ENCODE data around the gene OR6B2.

The OR6B2 gene

DNA sequence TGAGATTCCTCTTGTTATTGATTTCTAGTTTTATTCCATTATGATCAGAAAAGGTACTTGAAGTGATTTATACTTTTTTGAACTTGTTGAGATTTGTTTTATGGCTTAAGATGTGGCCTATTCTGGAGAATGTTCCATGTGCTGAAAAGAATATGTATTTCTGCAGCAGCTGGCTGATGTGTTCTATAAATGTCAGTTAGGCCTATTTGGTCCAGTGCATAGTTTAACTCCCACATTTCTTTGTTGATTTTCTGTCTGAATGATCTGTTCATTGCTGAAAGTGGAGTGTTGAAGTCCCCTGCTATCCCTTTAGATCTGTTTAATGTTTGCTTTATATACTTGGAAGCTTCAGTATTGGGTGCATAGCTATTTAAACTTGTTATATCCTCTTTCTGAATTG is 7.1 kb upstream of the OR6B2 start:
- DNase-seq = no peak

DNA sequence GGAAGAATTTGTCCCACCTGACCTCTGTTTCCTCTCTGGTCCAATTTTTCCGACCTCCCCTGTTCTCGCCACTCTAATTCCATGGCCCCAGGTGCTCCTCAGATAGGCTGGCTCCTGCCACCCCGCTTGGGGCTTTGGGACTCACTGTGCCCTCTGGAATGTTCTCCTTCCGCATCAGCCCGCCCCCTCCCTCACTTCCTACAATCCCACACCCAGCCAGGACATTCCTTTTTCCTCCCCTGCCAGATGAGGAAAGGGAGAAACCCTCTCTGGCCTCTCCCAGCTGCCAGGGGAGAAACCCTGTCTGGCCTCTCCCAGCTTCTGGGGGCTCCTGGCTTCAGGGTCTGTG is 3.1 kb upstream of the OR6B2 start:
- DNase-seq = no peak

DNA sequence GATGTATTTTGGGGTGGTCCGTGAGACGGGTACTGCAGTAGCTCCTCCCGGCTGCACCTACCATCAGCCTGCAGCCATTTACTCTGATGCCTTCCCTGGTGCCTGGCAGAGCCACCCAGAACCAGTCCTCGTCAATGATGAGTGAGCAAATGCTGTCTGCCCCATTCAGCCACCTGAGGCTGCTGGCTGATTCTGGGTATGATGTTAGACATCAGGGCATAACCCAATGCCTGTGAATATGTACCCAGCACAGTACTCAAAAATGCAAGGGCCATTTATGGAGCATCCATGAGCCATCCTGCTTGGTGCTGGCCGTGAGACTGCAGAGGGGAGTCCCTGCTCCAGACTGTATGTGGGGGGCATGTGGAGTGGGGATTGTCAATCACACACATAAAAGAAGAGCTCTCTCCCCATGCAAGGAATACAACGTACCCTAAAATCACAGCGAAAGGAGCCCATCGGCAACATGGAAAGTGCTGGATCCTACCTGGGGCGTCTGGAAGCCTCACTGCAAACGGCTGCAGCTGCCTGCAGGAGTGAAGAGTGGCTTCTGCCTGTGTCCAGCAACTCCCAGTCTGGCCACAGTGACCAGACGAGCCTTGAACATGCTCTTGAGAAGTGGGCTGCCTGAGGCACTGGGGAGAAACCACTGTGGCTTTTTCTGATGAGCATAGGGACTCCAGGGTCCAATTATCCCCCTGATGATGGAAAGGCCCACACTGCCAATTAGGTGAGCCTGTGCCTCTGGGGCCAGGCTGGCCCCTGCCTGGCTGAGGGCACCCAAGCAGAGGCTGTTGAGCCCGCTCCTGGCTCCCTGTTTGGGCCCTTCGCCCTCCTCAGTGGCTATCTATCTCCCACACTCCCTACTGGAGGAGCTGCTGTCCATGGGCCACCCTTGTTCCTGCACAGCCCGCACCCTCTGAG is 2.4 kb upstream of the OR6B2 start:
- DNase-seq = no peak

DNA sequence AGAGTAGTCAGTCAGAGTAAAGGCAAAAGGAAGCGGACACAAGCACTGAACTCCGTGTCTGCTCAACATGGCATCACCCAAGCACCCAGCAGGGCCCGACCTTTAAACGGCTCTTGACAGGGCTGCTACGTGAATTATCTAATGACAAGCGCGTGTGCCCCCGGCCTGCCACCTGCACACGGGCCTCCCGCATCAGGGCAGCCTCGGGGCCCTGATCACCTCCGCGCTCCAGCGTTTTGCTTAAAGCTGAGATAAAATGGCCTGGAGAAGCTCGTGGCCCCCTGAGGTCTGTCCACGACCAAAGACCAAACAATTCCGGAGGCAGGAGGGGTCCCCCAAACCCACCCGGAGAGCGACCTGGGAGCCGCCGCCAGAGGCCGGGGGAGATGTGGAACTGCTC is 5.5 kb downstream of the OR6B2 start:
- DNase-seq = no peak

DNA sequence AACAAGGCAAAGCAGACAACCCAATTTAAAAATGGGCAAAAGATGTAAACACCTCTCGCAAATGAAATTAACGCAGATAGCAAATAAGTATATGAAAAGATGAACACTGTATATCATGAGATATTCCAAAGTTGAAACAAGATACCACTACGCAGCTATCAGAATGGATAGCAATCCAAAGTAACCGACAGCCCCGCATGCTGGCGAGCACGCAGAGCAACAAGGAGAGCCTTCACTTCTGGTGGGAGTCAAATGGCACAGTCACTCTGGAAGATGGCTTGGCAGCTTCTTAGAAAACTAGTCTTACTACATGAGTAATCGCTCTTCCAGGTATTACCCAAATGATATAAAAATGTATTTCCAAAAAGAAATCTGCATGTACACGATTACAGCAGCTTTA is 6.4 kb downstream of the OR6B2 start:
- no peak for DNase-seq

DNA sequence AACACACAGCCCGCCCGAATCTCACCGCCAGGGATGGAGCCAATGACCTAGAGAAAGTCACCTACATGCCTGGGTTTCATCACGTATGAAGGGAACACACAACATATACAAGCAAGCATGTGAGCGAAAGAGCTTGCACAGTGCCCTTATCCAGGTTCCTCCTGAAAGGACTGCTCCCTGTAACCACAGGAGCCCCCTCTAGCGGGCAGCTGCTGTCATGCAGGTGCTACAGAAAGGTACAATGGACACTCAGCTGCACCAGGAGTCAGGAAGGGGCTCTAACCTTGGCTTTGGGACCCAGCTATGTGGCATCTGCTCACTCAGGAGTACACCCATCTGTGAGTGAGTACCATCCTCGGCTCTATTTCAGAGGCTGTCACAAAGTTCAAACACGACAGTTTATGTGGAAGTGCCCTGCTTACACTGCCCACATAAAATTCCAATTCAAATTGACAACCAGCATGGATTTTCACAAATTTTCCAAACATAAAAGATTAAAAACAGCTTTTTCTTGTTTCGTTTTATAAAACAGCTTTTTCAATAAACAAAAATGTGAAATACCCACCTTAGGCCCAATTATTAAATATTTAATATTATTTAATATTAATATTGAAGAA is 8.6 kb downstream of the OR6B2 start:
- peak; percentile 65 for DNase-seq

DNA sequence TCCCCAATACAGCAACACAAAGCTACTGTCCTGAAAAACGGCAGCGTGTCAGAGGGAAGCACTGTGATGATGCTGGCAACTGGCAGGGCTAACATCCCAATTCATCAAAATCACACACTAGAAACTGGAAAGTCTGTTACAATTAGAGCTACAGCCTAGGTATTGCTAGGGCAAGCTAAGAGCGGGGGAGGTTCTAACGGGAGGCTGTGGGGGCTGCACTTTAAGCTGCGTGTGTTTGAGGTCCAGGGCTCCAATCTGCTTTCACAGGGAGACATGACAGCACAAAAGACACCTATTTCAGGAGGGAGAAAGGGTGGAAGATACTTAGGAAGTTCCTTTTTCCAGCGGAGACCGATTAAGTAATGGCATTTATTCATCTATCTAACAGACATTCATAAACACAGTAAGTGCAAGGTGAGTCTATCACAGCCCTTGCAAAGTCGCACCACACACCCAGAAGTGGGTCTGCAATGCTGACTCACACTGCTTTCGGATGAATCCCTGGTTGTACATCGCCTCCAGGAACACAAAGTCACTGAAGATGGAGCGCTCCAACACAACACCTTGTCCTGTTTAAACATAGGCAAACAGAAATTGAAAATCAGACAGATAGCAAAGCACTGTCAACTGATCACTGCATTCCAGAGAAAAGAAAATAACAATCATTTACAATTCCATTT is 12.0 kb downstream of the OR6B2 start:
- no peak for DNase-seq

DNA sequence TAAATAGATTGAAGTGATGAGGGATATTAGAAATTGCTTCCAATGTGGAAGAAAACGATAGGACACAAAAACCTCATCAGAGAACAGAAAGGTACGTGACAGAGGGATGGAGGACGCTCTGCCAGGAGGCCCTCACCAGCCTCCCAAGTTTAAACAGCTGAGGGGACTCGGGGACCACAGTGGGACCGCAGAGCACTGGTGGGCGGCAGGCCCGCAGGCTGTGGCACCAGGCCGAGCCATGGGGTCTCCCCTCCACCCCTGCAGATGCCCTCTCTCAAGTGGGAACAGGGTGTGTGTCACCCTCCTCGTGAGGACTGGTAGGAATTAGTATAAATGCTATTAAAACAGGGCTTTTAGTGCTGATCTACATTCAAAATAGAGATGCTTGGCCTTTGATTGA is 15.9 kb downstream of the OR6B2 start:
- DNase-seq = no peak

DNA sequence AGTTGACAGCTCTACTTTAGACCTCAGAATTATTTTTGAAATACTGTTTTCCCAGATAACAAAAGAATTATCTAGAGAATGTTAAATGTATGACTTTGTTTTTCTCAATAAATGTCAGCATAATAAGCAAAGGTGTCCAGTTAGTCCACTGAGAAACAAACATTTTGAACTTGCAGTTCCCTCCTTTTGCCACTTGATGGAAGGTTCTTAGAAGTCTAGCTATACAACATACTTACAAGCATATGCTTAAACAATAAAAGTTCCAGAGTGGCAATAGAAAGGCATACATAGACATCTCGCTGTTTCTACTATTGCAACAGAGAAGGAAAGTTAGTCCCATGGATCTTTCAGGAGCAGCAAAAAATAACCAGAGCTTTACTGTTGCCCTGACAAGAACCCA is 16.9 kb downstream of the OR6B2 start:
- DNase-seq = no peak

DNA sequence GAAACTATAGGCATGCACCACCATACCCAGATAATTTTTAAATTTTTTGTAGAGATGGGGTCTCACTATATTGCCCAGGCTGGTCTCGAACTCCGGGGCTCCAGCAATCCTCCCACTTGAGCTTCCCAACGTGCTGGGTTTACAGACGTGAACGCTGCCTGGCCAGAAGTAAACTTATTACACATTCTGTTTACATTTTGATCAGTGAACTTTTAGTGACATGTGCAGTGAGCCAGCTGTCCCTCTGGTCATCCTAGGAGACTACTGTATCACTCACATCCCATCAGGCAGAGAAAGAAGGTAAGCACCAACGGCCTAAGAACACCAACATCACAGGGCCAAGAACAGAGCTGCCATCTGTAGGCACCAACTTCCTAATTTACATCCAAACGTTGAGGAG is 27.2 kb downstream of the OR6B2 start:
- DNase-seq = no peak

DNA sequence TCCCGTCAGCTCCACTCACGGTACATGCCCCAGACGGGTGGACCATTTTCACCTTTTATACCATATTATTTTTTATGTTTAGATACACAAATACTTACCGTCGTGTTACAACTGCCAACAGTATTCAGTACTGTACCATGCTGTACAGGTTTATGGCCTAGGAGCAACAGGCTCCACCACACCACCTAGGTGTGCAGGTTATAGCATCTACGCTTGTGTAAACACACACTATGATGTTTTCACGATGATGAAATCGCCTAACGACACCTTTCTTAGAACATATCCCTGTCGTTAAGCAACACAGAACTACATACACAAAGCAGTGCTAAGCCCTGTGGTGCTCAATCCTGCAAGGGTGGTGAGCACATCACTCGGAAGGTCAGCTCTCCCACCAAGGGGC is 29.6 kb downstream of the OR6B2 start:
- DNase-seq = no peak

DNA sequence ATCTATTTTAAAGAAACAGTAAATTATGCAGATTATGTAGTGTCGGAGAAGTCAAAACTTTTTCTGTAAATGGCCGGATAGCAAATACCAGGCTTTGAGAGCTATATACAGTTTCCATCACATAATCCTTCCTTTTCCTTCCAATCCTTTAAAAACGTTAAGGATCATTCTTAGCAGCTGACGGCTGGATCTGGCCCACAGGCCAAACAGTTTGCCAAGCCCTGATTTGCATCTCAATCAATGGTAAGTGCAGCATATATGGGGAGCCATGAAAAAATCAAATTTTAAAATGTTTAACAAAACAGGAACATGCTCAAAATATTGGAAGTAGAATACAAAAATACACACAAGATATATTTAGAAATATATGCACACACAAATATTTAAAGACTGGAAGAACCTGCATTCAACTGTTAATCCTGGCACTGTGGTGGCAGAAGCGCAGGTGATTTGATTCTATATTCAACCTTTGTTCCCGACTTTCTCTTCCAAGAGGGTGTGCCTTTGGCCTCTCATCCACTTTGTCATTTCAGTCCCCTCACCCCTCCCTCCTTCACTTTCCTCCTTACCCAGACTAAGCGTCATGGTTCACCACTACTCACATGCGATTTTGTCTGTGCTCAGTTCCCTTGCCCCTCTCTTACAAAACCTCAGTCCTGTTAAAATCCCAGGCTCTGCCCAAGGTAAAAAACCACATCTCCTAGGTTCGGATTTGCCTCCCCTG is 32.4 kb downstream of the OR6B2 start:
- DNase-seq = no peak

DNA sequence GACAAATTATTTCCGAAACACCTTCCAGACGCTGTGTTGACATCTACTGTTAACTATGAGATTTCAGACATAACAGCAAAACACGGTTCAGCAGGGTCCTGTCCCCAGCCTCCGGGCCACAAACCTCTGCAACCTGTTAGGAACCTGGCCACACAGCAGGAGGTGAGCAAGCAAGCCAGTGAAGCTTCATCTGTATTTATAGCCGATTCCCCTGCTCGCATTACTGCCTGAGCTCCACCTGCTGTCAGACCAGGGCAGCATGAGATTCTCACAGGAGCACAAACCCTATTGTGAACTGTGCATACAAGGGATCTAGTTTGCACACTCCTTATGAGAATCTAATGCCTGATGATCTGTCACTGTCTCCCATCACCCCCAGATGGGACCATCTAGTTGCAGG is 36.1 kb downstream of the OR6B2 start:
- no peak for DNase-seq

DNA sequence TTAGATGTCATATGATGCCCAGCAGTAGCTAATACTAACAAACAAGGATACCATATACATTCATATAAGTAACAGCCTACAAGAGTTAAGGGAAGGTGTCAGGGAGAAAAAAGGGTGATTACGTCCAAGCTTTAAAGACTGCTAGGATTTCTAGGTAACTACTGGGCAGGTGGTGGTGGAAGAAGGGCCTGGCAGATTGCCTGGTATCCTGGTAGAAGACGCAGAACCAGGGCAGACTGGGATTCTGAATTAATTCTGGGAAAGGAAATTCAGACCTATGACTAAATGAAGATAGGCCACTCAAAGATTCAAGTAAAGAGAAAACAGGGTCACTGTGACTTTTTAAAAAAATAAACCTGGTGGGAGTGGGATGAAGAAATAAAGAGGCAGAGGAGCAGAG is 36.9 kb downstream of the OR6B2 start:
- DNase-seq = no peak

DNA sequence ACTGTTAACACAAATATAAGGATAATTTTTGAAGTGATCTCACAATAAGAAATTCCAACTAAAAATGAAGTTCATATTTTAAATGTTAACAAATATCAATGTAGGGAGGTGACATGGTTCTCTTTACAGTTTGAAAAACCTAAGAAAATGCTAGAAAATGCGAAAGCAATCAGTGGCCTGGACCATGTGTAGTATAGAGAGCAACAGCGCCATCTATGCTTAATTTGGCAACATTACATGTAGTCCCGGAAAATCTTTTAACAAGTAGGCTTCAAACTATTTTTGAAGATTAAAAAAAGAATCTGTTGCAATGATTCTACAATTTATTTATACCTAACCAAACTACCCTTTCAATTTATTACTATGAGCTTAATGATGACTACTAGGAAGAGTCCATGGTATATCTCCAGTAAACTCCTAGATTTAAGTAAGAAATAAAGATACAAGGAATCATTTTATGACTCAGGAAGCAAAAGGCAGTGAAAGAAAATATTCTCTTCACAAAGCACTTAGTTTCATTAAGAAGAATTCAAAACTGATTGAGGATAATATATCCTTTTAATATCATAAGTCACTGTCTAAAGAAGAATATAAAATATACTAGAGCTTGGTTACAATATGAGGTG is 38.4 kb downstream of the OR6B2 start:
- DNase-seq = peak; percentile 25

DNA sequence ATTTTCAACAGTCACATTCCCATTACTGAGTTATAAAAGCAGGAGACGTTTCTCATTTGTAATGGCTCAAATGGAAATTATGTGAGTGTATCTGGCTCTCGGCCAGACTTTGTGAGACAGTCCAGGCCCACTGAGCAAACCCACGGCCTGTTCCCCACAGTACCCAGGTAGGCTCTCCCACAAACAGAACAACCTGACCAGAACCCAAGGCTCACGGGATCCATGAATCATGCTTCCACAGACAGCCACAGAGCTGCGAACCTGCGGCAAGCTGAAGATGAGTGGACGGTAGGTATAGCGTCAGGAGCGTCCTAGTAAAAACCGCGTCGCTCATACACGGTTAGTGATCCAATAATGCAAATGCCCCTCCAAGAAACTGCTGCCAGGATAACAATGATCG is 39.3 kb downstream of the OR6B2 start:
- no peak for DNase-seq

DNA sequence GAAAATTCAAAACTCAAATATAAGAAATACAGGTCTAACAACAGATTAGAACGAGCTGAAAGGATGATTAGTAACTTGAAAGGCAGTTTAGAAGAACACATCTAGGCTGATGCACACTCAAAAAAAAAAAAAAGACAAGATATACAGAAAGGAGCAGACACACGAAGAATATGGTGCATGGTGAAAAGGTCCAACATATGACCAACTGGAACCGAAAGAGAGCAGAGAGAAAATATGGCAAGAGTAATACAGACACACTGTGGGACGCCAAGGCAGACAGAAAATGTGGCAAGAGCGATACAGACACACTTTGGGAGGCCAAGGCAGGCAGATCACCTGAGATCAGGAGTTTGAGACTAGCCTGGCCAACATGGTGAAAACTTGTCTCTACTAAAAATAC is 44.9 kb downstream of the OR6B2 start:
- no peak for DNase-seq

DNA sequence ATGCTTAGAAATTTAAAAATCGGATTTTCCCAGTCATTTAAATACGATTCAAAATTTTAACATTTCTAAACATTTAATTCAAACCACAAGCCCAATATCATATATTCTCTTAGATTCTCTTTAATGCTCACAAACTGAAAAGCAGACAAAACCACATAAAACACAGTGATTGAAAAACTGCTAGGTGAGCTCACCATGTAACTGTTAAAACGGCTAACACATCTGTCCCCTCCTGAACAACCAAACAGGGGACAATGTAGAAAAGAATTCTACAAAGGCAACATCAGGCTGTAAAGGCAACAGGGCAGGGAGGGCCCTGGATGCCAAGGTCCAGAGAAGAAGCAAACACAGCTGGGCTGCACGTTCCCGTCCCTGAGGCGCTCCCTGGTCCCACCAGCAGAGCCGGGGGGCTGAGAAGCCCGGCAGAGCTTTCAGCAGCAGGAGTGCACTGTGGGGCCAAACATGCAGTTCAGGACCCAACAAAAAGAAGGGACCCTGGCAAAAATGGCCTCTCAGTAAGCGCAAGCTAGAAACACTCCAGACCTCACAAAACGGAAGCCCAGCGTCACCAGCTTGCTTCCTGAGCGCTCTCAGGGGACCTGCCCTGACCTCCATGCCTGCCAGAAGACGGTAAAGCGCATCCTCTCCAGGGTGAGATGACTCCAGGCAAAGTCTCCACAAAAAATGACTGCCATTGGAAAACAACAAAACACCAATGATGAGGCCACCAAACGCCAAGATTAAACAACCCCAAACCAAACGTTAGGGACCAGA is 45.6 kb downstream of the OR6B2 start:
- DNase-seq = no peak

DNA sequence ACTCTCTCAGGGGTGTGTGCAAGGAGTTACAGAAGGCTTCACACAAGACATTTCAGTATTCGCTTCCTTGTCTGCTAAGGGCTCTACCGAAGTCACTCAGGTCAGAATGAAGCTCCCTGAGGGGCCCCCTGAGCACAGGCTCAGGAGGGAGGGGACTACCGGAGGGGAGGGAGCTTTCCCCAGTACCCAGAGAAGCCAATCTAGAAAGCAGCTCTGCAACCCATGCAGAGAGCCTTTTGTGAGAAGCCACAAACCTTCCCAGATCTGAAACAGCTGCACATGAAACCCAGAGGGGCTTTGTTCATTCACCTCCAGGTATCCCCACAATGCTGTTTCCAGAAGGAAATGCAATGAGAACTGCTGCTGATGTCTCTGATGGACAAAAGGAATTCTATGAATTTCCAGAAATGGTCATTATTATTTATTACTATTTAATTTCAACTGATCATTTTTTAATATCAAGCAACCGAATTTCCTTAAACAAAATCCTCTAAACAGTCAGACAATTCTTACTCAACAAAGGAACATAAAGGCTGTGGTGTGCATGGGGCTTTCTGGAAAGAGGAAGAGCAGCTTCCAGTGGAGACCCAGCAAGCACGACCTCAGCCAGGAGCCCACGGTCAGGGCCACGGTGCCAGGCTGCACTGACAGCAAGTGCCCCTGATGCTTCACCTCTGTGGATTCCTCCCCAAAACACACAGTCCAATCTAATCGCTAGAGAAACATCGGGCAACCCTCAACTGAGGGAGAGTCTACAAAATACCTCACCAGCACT is 47.0 kb downstream of the OR6B2 start:
- no peak for DNase-seq

All from NCI-H1436 (cell line).